ENCODE measurements around the gene STON1.
"Not testable (repeated sequence)": the region's sequence is repeated elsewhere in the genome, so short reads cannot be mapped to it uniquely, and the experiment has no call there.

Gene STON1

GRCh38 chr2:48574353-48575287 lies 44.7 kb downstream of the STON1 start:
- DNase-seq = peak in 1 of 5 experiments; percentile 49

DNA sequence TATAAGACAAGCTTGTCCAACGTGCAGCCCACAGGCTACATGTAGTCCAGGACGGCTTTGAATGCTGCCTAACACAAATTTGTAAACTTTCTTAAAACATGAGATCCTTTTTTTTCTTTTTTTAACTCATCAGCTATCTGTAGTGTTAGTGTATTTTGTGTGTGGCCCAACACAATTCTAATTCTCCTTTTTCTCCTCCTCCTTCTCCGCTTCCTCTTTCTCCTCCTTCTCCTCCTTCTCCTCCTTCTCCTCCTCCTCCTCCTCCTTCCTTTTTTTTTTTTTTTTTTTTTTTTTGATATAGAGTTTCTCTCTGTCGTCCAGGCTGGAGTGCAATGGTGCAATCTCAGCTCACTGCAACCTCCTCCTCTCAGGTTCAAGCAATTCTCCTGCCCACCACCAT lies 48.4 kb downstream of the STON1 start:
- DNase-seq = no peak

- no peak for DNase-seq
Measured at GRCh38 chr2:48583961-48584360, 54.0 kb downstream of the STON1 start.

DNA sequence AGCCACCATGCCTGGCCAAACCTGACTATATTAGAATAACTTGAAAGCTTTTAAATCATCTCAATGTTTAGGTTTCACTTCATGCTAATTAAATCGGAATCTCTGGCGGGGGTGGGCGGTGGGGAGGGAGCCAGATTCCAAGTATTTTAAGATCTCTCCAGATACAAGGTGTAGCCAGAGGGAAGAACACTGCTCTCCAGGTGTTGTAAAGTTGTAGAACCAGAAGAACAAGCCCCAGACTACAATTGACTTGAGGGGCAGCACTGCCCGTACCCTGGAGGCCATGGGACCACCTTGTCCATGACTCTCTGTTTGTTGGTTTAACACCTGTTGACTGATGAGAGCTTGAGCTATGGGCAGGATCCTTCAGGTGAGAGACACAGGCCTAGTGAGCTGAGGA lies 54.6 kb downstream of the STON1 start:
- DNase-seq = no peak

DNA sequence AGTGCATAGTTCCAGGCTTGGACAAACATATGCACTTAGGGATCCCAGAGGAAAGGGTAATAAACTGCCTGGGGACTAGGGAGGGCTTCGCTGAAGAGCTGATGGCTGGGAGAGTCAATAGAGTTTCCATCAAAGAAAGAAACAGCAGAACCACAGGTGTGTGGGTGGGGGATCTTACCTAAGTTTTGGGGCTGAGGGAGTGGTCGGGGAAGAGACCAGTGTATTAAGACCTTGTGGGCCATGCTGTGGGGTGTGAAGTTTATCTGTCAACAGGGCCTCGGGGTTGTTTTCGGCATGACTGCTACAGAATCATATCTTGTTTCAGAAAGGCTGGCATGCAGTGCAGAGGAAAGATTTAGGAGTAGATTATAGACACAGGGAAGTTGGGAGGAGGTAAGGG lies 56.5 kb downstream of the STON1 start:
- no peak for DNase-seq

DNA sequence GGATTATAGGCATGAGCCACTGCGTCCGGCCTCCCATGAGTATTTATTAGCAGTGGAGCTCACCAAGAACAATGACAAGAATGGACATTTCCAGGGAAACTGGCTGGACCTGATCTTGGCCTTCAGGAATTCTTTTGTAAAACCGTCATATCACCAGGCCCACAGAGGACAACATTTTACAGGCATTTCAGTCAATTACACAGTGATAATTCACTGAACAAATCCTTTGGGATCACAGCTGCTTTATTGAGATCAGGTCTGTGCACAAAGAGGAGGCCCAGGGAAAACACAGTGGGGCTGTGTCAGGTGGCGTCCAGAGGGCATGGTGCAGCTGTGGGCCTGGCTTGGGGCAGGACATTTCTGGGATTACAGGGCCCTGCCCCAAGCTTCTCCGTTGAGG lies 57.6 kb downstream of the STON1 start:
- DNase-seq = no peak

- no peak for DNase-seq
Measured at GRCh38 chr2:48587961-48588360, 58.0 kb downstream of the STON1 start.

- peak in 1 of 5 experiments; percentile 13 for DNase-seq
Measured at GRCh38 chr2:48588745-48589144, 58.8 kb downstream of the STON1 start.

DNA sequence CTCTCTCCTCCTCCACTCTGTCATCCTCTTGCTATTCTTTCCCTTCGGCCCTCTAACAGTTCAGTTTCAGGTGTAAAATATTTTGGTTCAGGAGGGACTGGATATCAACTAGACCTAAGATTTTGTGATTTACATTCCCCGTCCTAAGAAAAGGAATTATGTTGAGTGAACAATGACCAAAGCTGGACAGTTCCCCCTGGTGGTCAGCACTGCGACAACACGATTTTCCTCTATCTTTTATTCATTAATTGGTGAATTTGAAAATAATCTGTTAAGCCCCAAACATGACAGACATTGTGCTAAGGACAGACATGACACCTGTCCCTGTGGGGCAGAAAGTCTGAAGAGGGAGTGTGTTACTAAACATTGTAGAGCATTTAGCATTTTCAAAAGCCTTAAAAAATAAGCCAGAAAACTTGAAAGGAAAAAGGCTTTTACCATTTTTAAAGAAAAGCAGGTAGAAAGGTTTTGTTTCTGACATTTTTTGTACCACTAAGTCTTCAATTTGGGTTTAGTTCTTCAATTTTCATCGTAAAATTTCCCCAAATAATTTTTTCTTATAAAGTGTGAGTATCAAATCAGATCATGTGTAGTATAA lies 59.3 kb downstream of the STON1 start:
- no peak for DNase-seq

DNA sequence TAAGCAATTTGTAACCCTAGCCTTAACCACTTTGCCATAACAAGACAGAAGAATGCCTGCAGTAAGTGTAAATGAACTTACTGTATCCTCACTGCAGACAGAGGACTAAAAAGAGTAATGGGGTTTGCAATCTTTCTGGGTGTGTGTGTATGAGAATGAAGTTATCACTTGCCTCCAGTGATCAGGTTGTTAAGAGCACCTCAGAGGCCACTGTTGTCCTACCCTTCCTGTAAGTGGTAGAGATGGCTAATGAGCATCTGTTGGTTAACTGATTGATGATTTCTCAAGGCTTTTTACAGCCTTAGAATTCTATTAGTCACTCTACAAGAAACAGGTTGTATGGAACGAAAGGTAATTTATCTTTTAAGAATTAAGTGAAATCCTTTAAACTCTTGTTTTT lies 60.1 kb downstream of the STON1 start:
- no peak for DNase-seq

- no peak for DNase-seq
Measured at GRCh38 chr2:48592067-48592466, 62.1 kb downstream of the STON1 start.

DNA sequence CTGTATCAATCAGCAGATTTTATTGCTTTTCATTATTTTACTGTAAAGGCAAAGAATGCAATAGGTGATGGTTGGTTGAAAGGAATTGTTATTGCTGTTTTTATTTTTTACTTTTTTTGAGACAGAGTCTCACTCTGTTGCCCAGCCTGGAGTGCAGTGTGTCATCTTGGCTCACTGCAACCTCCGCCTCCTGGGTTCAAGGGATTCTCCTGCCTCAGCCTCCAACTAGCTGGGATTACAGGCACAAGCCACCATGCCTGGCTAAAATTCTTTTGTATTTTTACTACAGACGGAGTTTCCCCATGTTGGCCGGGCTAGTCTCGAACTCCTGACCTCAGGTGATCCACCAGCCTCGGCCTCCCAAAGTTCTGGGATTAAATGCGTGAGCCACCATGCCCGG lies 66.8 kb downstream of the STON1 start:
- DNase-seq = not testable (repeated sequence)

DNA sequence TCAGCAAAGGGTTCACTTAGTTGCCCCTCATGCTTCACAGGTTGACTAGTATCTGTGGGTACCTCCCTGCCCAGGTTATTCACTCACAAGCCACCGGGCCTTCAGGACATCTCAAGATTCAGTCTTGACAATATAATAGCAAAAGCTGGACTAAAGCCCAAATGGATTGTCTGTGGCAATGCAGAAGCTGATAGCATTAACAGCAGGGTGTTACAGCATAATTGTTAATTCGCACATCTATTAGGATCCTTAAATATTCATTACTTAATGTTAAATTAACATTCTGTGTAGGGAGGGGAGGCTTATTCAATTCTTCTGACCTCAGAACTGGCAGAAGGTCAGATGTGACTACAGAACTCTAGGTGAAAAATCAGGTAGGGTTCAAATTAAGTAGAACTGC lies 67.5 kb downstream of the STON1 start:
- DNase-seq = no peak

DNA sequence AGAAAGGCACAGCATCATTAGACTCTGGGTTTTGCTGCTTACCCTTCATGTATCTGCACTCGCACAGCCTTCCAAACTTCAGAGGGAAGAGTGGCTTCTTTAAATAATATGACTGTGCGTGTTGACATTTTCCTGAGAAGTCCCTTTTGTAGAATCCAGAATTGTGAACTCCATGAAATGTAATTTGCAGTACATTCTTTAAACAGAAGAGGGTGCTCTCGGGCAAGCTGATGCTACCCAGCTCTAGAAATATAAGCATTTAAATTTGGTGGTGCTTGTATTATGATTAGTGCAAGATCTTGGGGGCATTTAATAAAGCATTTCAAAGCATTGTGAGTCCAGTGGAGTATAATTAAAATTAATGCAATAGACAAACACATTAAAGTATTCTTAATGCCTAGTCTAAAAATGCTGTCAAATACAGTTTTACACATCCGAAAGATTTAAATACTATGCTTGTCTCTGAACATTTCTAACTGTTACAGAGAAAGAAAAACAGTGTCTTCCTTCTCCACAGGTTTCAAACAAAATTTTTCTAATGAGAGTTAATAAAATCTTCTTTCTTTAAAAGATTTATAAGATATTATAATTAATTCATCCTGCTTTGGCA lies 70.4 kb downstream of the STON1 start:
- peak in 1 of 5 experiments; percentile 27 for DNase-seq

DNA sequence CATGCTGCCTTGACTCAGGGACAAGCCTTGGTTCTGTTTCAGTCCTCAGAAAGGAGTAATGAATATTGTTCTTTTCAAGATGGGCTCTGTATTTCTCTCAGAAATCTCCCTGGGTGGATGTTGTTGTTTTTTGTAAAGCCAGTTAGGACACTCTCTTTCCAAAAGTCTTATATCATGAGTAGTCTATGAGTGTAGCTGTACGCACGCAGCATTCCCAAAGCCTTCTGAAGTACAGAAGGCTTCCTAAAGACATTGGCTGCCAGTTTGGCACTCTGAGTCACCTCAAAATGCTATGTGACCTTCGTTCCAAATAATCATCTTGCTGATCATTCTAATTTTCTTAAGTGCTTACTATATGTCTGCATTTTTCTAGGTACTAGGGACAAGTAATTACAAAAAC lies 71.0 kb downstream of the STON1 start:
- DNase-seq = no peak

- DNase-seq = peak in 1 of 5 experiments; percentile 10
Measured at GRCh38 chr2:48601349-48601748, 71.4 kb downstream of the STON1 start.

DNA sequence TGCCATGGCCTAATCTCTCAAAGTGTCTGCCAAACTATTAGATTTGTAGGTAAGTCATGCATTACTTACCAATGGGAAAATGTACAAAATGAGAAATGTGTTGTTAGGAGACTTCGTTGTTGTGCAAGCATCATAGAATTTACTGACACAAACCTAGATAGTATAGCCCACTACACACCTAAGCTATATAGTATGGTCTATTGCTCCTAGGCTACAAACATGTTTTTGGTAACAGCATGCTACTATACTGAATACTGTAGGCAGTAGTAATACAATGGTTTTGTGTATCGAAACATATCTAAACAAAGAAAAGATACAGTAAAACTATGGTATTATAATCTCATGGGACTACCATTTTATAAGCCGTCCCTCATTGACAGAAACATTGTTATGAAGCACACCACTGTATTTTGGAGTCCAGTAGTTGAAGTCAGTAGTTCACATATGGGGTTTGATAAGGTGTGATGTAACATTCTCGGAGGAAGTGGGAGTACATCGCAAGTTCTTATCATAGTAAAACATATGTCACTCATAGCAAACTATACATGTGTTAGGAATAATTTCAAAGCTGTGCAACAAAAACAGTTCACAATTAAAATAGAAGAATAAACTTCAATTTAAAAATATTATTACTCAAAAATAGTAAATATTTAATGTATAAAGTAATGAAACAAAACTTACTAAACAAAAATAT lies 75.7 kb downstream of the STON1 start:
- no peak for DNase-seq

DNA sequence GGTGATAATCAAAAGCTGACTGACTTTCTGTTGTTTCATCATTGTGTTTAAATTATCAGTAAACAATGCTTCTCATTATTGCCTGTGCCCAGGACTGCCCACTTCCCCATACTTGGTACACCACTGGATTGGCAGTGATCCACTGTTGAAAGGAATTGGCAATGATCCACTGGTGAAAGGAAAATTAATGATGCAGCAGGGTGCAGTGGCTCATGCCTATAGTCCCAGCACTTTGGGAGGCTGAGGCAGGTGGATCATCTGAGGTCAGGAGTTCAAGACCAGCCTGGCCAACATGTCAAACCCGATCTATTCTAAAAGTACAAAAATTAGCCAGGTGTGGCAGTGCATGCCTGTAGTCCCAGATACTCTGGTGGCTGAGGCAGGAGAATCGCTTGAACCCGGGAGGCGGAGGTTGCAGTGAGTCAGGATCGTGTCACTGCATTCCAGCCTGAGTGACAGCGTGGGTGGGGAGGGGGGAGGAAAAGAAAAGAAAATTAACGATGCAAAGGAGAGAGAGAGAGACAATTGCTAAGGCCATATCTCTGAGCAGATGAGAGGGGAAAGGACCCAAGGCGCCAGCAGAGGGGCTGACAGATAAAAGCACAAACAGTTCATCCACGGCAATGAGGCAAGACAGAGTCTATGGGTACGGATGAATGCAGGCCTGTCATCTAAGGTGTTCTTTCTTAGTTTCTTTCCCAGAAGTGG lies 77.5 kb downstream of the STON1 start:
- DNase-seq = no peak

DNA sequence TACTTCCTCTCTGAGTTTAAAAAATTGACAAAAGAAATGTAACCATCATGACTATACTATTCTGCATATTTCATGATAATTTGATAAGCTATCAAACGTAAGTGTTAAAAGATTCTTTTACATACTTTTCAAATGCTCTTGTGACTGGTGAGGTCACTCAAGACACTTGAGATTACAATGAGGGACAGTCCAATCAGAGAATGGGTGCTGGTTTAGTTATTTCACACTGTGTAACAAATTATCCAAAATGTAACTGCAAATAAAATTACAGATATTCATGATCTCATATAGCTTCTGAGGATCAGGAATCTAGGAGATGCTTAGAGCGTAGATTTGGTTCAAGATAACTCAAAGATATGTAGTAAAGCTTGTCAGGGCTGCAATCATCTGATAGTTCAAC lies 83.3 kb downstream of the STON1 start:
- DNase-seq = no peak

DNA sequence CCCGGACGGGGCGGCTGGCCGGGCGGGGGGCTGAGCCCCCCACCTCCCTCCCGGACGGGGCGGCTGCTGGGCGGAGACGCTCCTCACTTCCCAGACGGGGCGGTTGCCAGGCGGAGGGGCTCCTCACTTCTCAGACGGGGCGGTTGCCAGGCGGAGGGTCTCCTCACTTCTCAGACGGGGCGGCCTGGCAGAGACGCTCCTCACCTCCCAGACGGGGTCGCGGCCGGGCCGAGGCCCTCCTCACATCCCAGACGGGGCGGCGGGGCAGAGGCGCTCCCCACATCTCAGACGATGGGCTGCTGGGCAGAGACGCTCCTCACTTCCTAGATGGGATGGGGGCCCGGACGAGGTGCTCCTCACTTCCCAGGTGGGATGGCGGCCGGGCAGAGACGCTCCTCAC lies 84.6 kb downstream of the STON1 start:
- DNase-seq = not testable (repeated sequence)

DNA sequence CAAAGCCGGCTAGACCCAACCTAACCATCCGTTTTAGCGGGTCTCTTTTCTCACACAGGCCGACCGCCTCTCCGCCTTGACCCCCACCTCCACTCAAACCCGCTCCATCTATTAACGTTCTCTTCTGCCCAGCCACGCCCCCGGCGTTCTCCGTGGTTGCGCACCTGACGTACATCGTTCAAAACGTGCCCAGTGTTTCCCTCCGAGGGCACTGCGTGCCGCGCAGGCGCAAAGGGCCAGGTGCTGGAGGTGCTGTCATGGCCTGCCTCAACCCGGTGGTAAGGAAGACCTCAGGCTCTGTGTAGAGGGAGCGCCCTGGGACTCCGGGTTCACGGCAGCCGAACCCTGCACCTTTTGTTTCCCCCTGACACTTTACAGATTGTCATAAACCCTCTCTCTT lies 87.7 kb downstream of the STON1 start, which contains the start of gene GTF2A1L:
Gene GTF2A1L (plus strand): TSS at position 239 of the 400 bp plus-strand sequence. CDS start 19 bp downstream, at position 258.
- peak in 1 of 5 experiments; percentile 4 for DNase-seq

- no peak for DNase-seq
Measured at GRCh38 chr2:48619526-48619925, 89.6 kb downstream of the STON1 start.

Measured in T-helper 2 cell (primary cell).